Islet precursor cell (in vitro differentiated cells): ENCODE measurements around the gene ADAMTS12.
"Not testable (repeated sequence)": the region's sequence is repeated elsewhere in the genome, so short reads cannot be mapped to it uniquely, and the experiment has no call there.

Experiments used
- DNase-seq: peaks from one replicate; pipeline ENCODE4 v3.0.0-alpha.2; 2018

The ADAMTS12 gene

GRCh38 chr5:33576726-33577590, 314.8 kb downstream of the ADAMTS12 start:
- DNase-seq: no peak

DNA sequence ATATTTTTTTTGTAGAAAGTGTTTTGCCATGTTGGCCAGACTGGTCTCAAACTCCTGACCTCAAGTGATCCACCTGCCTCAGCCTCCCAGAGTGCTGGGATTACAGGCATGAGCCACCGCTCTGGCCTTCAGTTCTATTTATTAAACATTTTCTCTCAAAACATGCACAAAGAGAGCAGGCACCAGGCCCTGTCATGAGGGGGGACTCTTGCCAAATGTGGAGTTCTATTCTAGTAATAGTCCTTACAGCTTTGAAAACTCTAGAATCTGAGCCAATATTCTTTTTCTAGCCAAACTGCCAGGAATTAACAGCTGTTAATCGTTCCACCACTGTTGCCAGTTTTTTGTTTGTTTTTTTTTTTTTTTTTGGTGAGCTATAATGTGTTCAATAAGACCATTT, 326.5 kb downstream of the ADAMTS12 start:
- no peak for DNase-seq

DNA sequence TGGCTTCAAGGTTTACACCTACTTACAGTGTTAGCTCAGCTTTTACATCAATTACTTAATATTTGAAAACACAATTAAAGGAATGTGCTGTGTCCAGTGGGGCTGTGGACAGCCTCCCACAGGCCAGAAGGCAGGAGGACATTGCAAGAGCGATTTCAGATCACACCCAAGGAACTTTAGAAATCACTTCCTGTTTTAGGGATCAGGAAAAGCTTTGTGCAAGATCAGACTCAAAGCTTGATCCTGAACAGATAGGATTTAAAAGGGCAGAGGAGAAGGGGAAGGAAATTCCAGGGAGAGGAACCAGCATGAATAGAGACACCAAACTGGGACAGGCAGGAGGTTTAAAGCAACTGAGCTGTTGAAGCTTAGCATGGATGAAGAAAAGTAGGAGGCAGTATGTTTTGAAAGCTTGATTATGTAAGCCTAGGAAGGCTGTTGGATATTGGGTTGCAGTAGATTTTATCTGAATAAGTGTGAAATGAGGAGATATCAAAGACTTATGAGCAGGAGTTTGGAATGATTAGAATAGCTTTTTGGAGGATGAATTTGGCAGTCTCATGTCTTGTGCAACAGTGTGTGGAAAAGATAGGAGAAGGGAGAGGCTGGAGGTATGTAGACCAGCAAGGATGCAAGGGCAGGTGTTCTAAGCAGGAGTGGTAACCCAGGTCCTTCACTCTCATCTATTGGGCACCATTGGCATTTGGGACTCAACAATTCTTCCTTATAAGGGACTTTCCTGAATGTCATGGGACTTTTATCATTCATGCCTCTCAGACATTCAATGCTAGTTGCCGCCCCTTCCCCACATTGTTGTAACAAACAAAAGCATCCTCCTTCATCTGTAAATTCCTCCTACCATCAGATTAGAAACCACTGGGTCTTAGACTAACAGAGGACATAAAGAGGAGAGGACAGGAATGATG, 327.5 kb downstream of the ADAMTS12 start:
- no peak for DNase-seq

GRCh38 chr5:33563530-33563929, 328.3 kb downstream of the ADAMTS12 start:
- no peak for DNase-seq

DNA sequence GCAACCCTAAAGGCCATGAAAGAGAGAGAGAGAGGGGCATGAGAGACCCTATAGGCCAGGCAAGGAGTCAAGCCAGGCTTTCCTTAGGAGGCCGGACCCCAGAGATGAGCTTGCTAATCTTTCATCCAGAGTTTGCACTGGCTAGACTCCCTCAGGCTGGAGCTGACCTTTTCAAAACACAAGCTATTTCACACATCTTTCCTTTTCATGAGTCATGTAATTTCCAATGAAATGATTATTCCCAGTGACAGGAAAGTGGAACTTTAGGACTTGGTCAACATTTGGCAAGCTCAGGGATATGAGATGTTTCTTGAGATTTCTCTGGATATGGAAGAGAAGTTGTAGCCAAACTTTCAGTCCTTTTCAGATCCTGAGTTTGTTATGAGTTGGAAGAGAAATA, 333.3 kb downstream of the ADAMTS12 start:
- DNase-seq: no peak

DNA sequence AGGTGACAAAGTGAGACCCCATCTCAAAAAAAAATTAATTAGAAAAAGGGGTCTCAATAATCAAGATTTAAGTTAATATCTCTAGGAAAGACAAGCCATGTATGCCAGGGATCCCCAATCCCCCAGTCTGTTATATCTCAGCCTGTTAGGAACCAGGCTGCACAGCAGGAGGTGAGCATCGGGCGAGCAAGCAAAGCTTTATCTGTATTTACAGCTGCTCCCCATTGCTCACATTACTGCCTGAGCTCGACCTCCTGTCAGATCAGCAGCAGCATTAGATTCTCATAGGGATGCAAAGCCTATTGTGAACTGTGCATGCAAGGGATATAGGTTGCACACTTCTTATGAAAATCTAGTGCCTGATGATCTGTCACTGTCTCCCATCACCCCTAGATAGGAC, 334.2 kb downstream of the ADAMTS12 start:
- no peak for DNase-seq

DNA sequence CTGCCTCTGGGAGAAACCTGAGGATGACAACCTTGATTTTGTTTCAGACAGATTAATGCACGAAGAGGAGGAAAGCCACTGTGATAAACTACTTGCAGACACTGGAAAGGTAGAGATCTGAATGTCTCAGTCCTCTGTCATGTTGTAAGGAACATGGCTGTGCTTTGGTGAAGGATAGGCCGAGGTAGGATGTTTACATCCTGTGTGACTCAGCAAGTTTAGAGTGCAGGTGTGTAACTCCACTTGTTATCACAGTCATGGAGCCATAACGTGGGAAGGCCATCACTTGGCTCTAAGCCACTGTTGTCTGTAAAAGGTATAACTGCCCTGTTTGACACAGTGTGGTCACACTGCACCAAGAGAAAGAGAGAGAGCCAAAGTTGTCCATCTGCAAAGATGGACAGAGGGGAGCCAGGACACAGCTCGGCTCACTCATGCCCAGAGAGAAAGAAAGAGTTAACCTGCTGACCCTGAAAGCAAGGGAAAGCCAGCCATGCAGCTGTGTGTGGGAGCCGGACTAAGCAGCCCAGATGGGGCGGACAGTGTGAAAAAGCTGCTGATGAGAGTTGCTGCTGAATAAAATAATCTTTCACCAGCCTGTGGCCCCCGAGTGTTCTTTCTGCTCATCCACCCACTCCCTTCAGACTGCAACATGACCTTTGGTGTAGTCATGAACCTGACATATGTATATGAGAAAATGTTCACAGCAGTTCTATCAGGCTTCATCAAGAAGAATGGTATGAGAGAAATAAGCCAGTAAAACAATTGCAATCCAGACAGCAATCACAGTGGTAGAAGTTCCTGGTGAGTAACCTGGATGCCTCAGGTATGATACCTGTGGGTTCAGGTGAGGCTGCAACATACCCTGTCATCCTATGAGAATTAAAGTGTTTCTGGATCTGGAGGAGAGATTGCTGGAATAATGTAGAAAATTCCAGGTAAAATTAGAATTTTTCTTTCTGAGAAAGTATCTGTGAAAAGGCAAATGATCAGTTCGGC, 335.2 kb downstream of the ADAMTS12 start:
- DNase-seq: no peak

DNA sequence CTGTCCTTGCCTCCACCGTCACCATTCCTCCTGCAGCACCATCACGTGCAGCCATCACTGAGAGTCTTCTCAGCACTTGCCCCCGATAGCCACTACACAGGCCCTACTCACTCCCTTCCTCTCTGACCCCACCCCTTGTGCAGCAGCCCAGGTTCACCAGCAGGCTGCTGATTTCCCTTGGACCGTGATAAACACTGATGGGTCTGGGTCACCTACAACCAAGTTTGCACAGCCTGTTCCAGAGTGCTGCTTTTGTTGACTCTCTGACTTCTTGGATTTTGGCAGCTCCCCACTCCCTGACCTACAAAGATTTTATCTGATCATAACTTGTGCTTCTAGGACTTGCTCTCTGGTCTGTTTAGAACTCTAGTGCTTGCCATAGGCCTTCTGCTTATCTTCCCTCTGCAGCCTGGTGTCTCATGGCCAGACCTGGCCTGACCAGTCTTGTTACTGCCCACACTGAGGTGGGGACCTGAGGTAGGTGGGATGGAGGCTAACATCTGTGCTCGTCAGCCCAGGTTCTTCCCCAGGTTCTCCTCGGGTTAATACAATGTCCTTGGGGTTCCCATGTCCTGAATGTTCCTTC, 341.7 kb downstream of the ADAMTS12 start:
- no peak for DNase-seq

GRCh38 chr5:33539790-33540189, 352.0 kb downstream of the ADAMTS12 start:
- not testable (repeated sequence) for DNase-seq

- no peak for DNase-seq
Observed at GRCh38 chr5:33539212-33539611, 352.6 kb downstream of the ADAMTS12 start.

DNA sequence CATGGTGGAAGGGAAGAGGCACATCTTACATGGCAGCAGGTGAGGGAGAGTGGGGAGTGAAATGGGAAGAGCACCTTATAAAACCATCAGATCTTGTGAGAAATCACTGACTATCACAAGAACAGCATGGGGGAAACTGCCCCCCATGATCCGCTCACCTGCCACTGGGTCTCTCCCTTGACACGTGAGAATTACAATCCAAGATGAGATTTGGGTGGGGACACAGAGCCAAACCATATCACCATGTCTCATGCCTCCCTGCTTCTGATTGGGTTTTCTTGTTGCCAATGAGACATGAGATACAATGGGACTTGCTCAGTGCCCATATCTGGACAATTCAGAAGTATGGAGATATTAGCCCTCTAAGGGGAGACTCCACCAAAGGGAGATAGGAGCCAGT, 353.6 kb downstream of the ADAMTS12 start:
- no peak for DNase-seq

DNA sequence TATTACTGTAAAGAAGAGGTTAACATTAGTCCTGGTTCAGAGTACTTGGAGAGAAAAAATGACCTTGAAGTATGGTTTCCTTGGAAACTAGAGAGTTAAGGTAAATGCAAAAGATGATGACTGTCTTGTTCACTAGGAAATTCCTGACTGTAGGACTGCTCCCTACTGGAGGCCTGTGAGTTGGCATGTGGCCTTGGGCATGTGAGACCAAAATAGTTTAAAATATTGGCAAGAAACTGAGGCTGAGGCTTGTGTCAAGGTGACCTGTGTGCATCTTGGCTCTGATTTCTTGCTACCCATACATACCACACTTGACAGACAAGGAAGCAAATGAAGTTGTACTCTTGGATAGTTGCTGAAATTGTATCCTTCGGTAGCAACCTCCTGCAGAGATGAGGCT, 354.6 kb downstream of the ADAMTS12 start:
- DNase-seq: no peak

DNA sequence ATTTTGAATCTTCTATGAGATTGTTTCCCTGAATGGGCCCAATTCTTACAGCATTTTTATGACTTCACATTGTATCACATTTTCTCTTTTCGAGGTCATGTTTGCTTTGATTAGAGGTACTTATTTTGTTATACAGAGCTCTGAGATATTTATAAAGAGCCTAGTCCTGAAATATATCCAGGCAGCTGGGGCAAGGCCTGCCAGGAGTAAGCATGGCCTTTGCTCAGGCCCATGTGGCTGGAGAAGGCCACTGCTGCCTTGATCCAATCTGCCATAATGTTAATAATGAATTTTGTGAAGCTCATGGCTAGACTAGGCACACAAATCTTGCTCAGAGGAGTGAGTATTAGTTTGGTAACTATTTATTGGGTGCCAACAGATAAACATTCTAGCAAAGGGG, 355.0 kb downstream of the ADAMTS12 start:
- DNase-seq: no peak

GRCh38 chr5:33531824-33532223, 360.0 kb downstream of the ADAMTS12 start:
- no peak for DNase-seq

DNA sequence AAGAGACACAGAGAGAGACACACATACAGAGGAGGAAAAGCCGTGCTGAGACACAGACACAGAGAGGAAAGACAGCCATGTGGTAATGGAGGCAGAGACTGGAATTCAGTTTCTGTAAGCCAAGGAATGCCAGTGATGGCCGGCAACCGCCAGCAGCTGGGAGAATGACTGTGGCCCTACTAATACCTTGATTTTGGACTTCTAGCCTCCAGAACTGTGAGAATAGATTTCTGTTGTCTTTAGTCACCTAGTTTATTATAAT, 360.8 kb downstream of the ADAMTS12 start:
- no peak for DNase-seq

DNA sequence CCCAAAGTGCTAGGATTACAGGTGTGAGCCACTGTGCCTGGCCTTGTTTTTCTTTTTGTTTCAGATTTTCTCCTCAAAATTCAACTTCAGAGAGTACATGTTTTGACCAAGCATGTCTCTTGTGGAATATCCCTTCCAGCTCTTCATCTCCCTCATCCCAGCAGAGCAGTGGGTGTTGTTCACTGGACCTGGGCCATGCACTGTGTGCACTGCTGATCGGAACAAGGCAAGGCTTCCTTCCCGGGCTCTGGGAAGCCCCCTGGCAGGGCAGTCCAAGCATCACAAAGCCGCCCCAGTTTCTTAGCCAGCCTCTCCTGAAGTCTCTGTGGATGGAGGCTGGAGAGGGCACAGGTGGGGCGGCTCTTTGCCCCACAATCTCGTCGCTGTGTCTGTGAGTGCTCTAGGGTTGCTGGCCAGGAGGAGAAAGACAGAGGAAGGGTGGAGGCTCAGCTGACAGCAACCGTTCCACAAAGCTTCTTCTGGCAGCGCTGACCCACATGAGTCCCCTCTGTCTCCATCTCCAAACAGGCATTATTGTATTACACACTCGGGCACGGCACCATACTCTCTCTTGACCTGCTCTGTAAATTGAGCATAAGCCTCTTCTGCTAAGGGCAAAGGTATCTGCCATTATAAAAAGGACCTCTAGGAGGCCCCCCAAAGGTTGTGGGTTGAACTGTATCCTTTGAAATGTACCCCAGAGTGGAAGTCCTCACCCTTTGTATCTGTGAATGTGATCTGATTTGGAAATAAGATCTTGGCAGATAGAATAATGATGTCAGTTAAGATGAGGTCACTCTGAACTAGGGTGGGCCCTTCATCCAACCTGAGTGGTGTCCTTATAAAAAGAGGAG, 361.4 kb downstream of the ADAMTS12 start:
- DNase-seq: no peak

GRCh38 chr5:33527696-33528095, 364.1 kb downstream of the ADAMTS12 start:
- no peak for DNase-seq

DNA sequence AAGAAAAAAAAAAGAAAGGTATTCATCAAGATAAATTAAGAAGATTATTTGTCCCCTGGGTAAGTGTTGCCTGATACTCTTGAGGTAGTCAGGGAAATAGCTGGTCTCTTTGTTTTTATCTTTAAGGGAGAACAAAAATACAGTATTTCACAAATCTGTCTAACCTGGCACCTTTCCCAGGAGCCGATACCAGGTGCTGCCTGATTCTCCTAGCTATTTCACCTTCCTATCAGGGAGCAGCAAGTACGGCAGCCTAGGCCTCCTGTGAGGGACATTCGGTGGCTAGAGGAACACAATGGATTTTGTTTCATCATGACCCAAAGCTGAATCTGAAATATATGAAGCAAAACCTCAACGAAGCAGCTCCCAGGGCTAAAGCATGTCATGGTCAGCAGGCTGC, 365.0 kb downstream of the ADAMTS12 start:
- DNase-seq: no peak

DNA sequence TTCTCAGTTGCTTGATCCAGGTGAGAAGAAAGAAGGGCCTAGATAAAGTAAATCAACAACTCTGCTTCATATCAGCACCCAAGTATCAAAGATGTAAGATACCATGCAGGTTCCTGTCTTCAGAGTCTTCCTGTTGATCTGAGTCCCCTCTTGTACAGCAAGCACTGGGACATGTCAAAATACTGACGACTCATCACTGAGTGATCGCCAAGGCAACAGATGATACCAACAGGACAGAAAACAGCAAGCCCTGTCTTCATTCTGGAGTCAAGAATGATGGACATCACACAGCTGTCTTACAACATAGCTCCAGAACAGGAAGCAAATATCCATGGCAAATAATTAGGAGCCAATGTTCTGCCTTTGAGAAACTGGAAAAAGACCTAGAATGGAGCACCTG, 367.3 kb downstream of the ADAMTS12 start:
- DNase-seq: peak; percentile 68

GRCh38 chr5:33523208-33523771, 368.5 kb downstream of the ADAMTS12 start:
- no peak for DNase-seq

DNA sequence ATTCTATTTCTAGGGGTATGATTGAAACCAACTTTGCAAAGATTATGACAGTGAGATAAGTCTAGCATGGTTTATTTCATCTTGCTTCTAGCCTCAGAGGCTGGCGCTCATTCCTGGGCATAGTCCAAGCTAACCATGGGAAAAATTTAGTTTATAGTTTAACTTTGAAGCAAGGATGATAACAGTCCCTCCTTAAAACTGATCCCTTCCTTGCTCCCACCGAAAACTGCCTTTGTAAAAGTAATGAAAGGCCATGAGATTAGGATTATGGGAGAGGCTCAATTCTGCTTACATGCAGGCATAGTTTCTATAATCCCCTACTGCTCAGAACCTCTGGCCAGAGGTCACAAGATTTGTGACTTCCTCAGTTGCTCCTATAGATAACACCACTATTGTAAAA, 375.4 kb downstream of the ADAMTS12 start:
- no peak for DNase-seq
